IMR-90 (cell line): Measurements from ENCODE around the gene PHC3.

Experiments
- CTCF ChIP-seq: conservative IDR thresholded peaks from 2 replicates; pipeline ENCODE4 v1.5.1; 2012; ENCODE audit warnings: mild to moderate bottlenecking, low read depth, low read length, improper control_type of control experiment
- FOS ChIP-seq: fragments of 150-350 bp; IDR thresholded peaks from 2 replicates; pipeline ENCODE4 v1.6.1; 2016; ENCODE audit warnings: low read depth, low read length
- NFE2L2 ChIP-seq: fragments of 150-350 bp; IDR thresholded peaks from 2 replicates; pipeline ENCODE4 v1.6.1; 2016; ENCODE audit warnings: low read depth, mild to moderate bottlenecking, low read length
- POLR2A ChIP-seq: IDR thresholded peaks from 2 replicates; pipeline ENCODE4 v1.6.1; 2012; ENCODE audit warnings: mild to moderate bottlenecking, low read depth, low read length
- RAD21 ChIP-seq: IDR thresholded peaks from 2 replicates; pipeline ENCODE4 v1.6.1; 2012; ENCODE audit warnings: low read length, improper control_type of control experiment
- RCOR1 ChIP-seq: IDR thresholded peaks from 2 replicates; pipeline ENCODE4 v1.6.1; 2012; ENCODE audit warnings: mild to moderate bottlenecking, low read length, improper control_type of control experiment; ENCODE audit not compliant: insufficient replicate concordance
- USF2 ChIP-seq: fragments of 150-350 bp; IDR thresholded peaks from 2 replicates; pipeline ENCODE4 v1.6.1; 2017; ENCODE audit warnings: mild to moderate bottlenecking, antibody characterized with exemption, low read length, low read depth
- TF ChIP-seq, protein P1 (sequence below): fragments of 150-350 bp; IDR thresholded peaks from 2 replicates; pipeline ENCODE4 v1.6.1; 2016; ENCODE audit warnings: low read depth, mild to moderate bottlenecking, low read length, moderate library complexity, borderline replicate concordance

DNA sequence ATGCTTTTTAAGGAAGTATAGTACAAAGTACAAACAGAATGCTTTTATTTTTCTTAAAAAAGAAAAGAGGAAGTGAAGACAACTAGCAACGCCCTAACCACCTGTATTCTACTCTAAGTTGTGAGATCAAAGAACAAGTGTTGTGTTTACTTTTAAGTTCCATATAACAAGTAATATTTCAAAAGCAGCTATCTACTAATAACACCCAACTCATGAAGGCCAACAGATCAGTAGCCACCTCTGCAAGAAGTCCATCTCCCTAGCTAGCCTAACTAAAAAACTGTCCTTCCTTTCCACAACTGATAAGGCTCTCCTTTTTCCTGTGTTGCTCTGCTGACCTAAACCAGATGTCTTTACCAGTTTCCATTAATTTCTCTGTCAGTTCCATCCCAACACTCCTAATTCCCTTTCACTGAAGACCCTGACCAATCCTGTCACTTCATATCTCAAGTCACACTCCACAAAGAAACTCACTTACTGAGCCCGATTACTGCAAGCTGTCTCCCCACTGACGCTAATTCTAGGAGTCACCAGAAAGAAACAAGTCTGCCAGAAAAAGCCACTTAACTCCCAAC, 26.9 kb downstream of the PHC3 start:
- no peak for TF ChIP-seq CTCF
- TF ChIP-seq RAD21, result no peak
- no peak for TF ChIP-seq POLR2A
- TF ChIP-seq FOS, result no peak
- TF ChIP-seq, protein P1, sequence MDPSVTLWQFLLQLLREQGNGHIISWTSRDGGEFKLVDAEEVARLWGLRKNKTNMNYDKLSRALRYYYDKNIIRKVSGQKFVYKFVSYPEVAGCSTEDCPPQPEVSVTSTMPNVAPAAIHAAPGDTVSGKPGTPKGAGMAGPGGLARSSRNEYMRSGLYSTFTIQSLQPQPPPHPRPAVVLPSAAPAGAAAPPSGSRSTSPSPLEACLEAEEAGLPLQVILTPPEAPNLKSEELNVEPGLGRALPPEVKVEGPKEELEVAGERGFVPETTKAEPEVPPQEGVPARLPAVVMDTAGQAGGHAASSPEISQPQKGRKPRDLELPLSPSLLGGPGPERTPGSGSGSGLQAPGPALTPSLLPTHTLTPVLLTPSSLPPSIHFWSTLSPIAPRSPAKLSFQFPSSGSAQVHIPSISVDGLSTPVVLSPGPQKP, result no peak
- no peak for TF ChIP-seq NFE2L2
- TF ChIP-seq USF2, result no peak
- TF ChIP-seq RCOR1, result no peak
